Lower lobe of right lung (tissue), 2 donors: Measurements from ENCODE around the gene ZFP28. TPM values are rescaled to one million over a fixed set of nuclear protein-coding genes. Genes with fewer than 3 reads are reported as not detected.

Source experiments
- ATAC-seq, 2 donors: fragments of 200-7000 bp; cut with Tn5 transposase; one replicate each; pipeline ENCODE4 v1.9.1; 2020 to 2022; ENCODE audit warnings: mild to moderate bottlenecking in 2 of 2, moderate library complexity in 2 of 2
- DNase-seq: peaks from one replicate; pipeline ENCODE4 v3.0.0-alpha.2; 2020
- H3K27ac ChIP-seq: fragments of 200-600 bp; one replicate; pipeline ENCODE4 v1.8.0; 2022
- H3K27me3 ChIP-seq: fragments of 200-600 bp; one replicate; pipeline ENCODE4 v1.8.0; 2022; ENCODE audit warnings: low read depth
- H3K36me3 ChIP-seq: fragments of 200-600 bp; one replicate; pipeline ENCODE4 v1.8.0; 2022; ENCODE audit warnings: mild to moderate bottlenecking
- H3K4me1 ChIP-seq: fragments of 200-600 bp; one replicate; pipeline ENCODE4 v1.8.0; 2022
- H3K4me3 ChIP-seq: fragments of 200-600 bp; one replicate; pipeline ENCODE4 v1.8.0; 2022; ENCODE audit warnings: mild to moderate bottlenecking
- H3K9me3 ChIP-seq: fragments of 200-600 bp; one replicate; pipeline ENCODE4 v1.8.0; 2022
- intact Hi-C: fragments of 100-400 bp; cut with DNase I; formaldehyde crosslinking; loops from one replicate; pipeline ENCODE4 v1.11.0; 2022
- total RNA-seq: library from RNA; stranded (reverse); fragmentation: NEBNext Ultra II Directional; extraction: Animal tissue kit (Norgen Biotek cat#: 25700); gene quantifications from one replicate; pipeline ENCODE4 v1.2.1, GENCODE V29; 2021
- TF ChIP-seq, protein P1 (sequence below): fragments of 200-600 bp; IDR thresholded peaks from one replicate; pipeline ENCODE4 v1.8.0; 2022; ENCODE audit warnings: antibody characterized with exemption, mild to moderate bottlenecking
- donor health status: DM: no; HTN: yes; CAD: no; lungs with severe emphysema.

ZFP28 gene
- total RNA-seq, 1 donor from 2014 or later = 6.4 TPM

GRCh38 chr19:56596676-56597075 lies 57.9 kb downstream of the ZFP28 start:
- DNase-seq = no peak
- TF ChIP-seq, protein P1, sequence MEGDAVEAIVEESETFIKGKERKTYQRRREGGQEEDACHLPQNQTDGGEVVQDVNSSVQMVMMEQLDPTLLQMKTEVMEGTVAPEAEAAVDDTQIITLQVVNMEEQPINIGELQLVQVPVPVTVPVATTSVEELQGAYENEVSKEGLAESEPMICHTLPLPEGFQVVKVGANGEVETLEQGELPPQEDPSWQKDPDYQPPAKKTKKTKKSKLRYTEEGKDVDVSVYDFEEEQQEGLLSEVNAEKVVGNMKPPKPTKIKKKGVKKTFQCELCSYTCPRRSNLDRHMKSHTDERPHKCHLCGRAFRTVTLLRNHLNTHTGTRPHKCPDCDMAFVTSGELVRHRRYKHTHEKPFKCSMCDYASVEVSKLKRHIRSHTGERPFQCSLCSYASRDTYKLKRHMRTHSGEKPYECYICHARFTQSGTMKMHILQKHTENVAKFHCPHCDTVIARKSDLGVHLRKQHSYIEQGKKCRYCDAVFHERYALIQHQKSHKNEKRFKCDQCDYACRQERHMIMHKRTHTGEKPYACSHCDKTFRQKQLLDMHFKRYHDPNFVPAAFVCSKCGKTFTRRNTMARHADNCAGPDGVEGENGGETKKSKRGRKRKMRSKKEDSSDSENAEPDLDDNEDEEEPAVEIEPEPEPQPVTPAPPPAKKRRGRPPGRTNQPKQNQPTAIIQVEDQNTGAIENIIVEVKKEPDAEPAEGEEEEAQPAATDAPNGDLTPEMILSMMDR = no peak
- no peak for ATAC-seq
- H3K36me3 ChIP-seq = peaks cover 6% of the 10 kb centered on the region
- intact Hi-C loops = no loop called here
- peaks cover 8% of the 10 kb centered on the region for H3K4me1 ChIP-seq
- H3K27ac ChIP-seq = no peak overlapping the region
- no peak overlapping the region for H3K4me3 ChIP-seq
- H3K9me3 ChIP-seq = peaks cover 32% of the 10 kb centered on the region
- no peaks in the 10 kb centered on the region for H3K27me3 ChIP-seq

- Histone ChIP-seq H3K36me3 (peaks cover 11% of the 10 kb centered on the region), H3K9me3 (peaks cover 40% of the 10 kb centered on the region), H3K27ac (no peak overlapping the region), H3K4me3 (no peak overlapping the region), H3K4me1 (peaks cover 8% of the 10 kb centered on the region), H3K27me3 (no peaks in the 10 kb centered on the region)
- no peak for DNase-seq
- intact Hi-C loops = no loop called here
- ATAC-seq = no peak
- TF ChIP-seq, protein P1 = no peak
Measured at GRCh38 chr19:56597696-56598095, 58.9 kb downstream of the ZFP28 start.

GRCh38 chr19:56601375-56601774 lies 62.6 kb downstream of the ZFP28 start:
- H3K36me3 ChIP-seq = peaks cover 13% of the 10 kb centered on the region
- ATAC-seq = no peak
- H3K4me1 ChIP-seq = peaks cover 2% of the 10 kb centered on the region
- intact Hi-C loops = no loop called here
- H3K27ac ChIP-seq = no peak overlapping the region
- TF ChIP-seq, protein P1 = no peak
- H3K4me3 ChIP-seq = no peak overlapping the region
- H3K9me3 ChIP-seq = peaks cover 75% of the 10 kb centered on the region
- DNase-seq = no peak
- no peaks in the 10 kb centered on the region for H3K27me3 ChIP-seq

DNA sequence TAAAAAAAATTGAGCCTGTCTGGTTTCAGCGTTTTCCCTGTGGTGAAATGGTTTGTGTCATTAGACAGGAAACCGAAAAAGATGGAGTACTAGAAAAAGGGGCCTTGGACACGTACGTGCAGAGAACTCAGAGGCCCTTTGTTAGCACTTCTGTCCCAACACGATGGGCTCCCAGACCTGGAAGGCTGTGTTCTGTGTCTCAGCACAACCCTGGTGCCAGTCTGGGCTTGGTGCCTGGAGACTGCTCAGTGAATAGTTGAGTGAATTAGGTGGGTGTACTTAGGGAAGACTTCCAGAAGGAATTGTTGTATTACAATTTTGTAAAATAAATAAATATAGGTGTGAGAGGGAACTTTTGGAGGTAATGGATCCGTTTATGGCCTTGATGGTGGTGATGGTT lies 65.1 kb downstream of the ZFP28 start:
- TF ChIP-seq, protein P1 = no peak
- no peaks in the 10 kb centered on the region for H3K4me1 ChIP-seq
- no peak overlapping the region for H3K27ac ChIP-seq
- DNase-seq = no peak
- H3K4me3 ChIP-seq = no peak overlapping the region
- H3K9me3 ChIP-seq = peaks cover 88% of the 10 kb centered on the region
- no peak for ATAC-seq
- H3K27me3 ChIP-seq = no peaks in the 10 kb centered on the region
- peaks cover 13% of the 10 kb centered on the region for H3K36me3 ChIP-seq
- intact Hi-C loops = no loop called here

Other genes with a start within 250 kb of the ZFP28 start
- gene ZSCAN5A, start 224.1 kb upstream of the ZFP28 start, total RNA-seq = 16.7 TPM
- 4.3 TPM for gene ZNF582, start 145.4 kb upstream of the ZFP28 start, total RNA-seq
- 7.2 TPM for gene ZNF583, start 134.6 kb upstream of the ZFP28 start, total RNA-seq
- 1.4 TPM for gene ZNF667, start 61.6 kb upstream of the ZFP28 start, total RNA-seq
- gene ZNF471, start 31.1 kb upstream of the ZFP28 start, total RNA-seq = 7.6 TPM
- 3.5 TPM for gene ZNF470, start 28.5 kb downstream of the ZFP28 start, total RNA-seq
- 5.8 TPM for gene ZNF71, start 56.4 kb downstream of the ZFP28 start, total RNA-seq
- not detected for gene SMIM17, start 104.2 kb downstream of the ZFP28 start, total RNA-seq
- gene ZNF835, start 132.8 kb downstream of the ZFP28 start, total RNA-seq = 3.0 TPM